Measurements from ENCODE around the gene CLDN12.

DNA sequence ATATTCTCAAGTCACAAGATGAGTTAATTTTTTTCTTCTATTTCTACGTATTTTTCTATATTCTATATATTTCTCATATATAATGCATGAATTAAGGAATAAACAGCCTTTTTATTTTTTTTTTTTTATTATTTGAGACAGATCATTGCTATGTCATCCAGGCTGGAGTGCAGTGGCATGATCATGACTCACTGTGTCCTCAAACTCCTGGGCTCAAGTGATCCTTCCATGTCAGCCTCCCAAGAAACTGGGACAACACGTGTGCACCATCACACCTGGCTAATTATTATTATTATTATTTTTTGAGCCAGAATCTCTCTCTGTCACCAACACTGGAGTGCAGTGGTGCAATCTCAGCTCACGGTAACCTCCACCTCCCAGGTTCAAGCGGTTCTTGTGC is 1.5 kb downstream of the CLDN12 start:
- TF ChIP-seq POLR2A (IDR thresholded peaks at IDR 0.05; ENCODE audit: low read length) (no peak), GATA1 (IDR thresholded peaks at IDR 0.05; ENCODE audit: low read depth, low read length) (no peak)

Measured in erythroblast (primary cell).